K562 (cell line): ENCODE data around the gene HGFAC. TPM values are rescaled to one million over a fixed set of nuclear protein-coding genes. Genes with fewer than 3 reads are reported as not detected.
A peak's percentile ranks its signal among the peaks of the same experiment; 100 is the strongest.

Experiments
- ATF7 ChIP-seq: fragments of 450-650 bp; IDR thresholded peaks from 2 replicates; pipeline ENCODE4 v1.7.1; 2014; ENCODE audit warnings: mild to moderate bottlenecking, moderate library complexity
- NBN ChIP-seq: fragments of 450-650 bp; IDR thresholded peaks from 2 replicates; pipeline ENCODE4 v1.6.1; 2016; ENCODE audit warnings: low read depth, mild to moderate bottlenecking
- NFIC ChIP-seq: fragments of 450-650 bp; IDR thresholded peaks from 2 replicates; pipeline ENCODE4 v1.6.1; 2017; ENCODE audit warnings: mild to moderate bottlenecking, inconsistent platforms
- SMARCE1 ChIP-seq: fragments of 450-650 bp; IDR thresholded peaks from 2 replicates; pipeline ENCODE4 v1.7.1; 2016; ENCODE audit warnings: mild to moderate bottlenecking
- polyA plus RNA-seq, 8 experiments: library from polyadenylated mRNA; depleted of rRNA in 4 of 8; stranded (reverse) in 5 of 8; unstranded in 3 of 8; fragments of >200 nt; fragmentation: Nextera tagmentation in 2 of 8; fragmentation: Illumina TruSeq in 1 of 8; extraction: Ambion mirVana in 2 of 8; extraction: Trizol in 1 of 8; gene quantifications; 2 replicates each; pipeline versions ENCODE4 v1.2.1 to v1.2.3, GENCODE V29; 2011 to 2014; ENCODE audit warnings: inconsistent platforms in 1 of 8, missing spikeins in 1 of 8
- total RNA-seq, 7 experiments: library from RNA; depleted of rRNA in 6 of 7; stranded (reverse); fragments of >200 nt in 6 of 7; fragmentation: Illumina TruSeq in 2 of 7; extraction: Trizol in 2 of 7; gene quantifications; 2 replicates each; pipeline versions ENCODE4 v1.2.1 to v1.2.3, GENCODE V29; 2011 to 2021; ENCODE audit warnings: low replicate concordance in 1 of 7
- TF ChIP-seq, protein P1 (sequence below): sonication (generic); formaldehyde crosslinking; IDR thresholded peaks from 2 replicates; pipeline ENCODE4 v1.9.0; 2022; ENCODE audit warnings: mild to moderate bottlenecking, missing genetic modification reagents
- TF ChIP-seq, protein P2 (sequence below): fragments of 250-450 bp; sonication (Bioruptor Pico); IDR thresholded peaks from 2 replicates; pipeline ENCODE4 v1.8.0; 2022; ENCODE audit warnings: moderate library complexity, mild to moderate bottlenecking, inconsistent platforms
- TF ChIP-seq, protein P3 (sequence below): fragments of 450-650 bp; IDR thresholded peaks from 2 replicates; pipeline ENCODE4 v1.6.1; 2016
- TF ChIP-seq, protein P4 (sequence below): fragments of 450-650 bp; formaldehyde crosslinking; IDR thresholded peaks from 2 replicates; pipeline ENCODE4 v1.4.0; 2020; ENCODE audit warnings: mild to moderate bottlenecking, moderate library complexity
- TF ChIP-seq, protein P5 (sequence below): sonication (generic); formaldehyde crosslinking; IDR thresholded peaks from 2 replicates; pipeline ENCODE4 v1.8.0; 2023; ENCODE audit warnings: missing genetic modification reagents, mild to moderate bottlenecking, borderline replicate concordance
- TF ChIP-seq, protein P6 (sequence below): sonication (generic); formaldehyde crosslinking; IDR thresholded peaks from 2 replicates; pipeline ENCODE4 v1.5.0; 2020; ENCODE audit warnings: missing genetic modification reagents

HGFAC gene
- total and polyA plus RNA-seq, 9 of the 15 experiments (the other 6 are each of a cell fraction or from before 2014, with no cell fraction given), result 0.13 TPM; not detected in 8

DNA sequence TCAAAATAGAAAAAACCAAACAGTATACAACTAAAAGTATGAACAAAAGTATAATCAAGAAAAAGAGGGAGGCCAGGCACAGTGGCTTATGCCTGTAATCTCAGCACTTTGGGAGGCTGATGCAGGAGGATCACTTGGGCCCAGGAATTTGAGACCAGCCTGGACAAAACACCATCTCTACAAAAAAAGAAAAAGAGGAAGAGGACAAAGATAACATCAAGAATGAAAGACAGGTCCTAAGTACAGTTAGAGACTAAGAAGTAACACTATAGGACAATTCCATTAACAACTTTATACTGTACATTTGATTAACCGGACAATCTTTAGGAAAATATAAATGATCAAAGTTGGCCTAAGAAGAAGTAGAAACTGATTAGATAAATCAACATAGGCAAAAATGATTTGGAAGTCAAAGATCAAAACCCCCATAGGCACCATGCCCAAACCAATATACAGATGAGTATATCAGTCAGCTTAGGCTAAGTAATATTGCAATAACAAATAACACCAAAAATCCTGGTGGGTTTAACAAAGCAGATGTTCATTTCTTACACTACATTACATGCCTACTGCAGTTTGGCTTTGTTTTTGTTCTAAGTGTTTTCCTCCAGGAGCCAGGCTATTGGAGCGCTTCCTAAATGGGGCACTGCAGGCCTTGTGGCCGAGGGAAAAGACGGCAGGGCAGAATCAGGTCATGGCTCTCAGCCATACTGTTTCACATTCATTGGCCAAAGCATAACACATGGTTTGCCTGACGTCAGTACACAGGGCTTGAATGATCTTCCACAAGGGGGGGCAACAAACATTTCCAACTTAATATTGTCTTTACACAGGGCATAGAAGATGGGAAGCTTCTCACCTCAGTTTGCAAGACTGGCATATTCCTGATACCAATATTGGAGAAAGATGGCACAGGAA, 42.2 kb upstream of the HGFAC start (continued):
- TF ChIP-seq NFIC, result peak; percentile 31; the same call in 1 of the 2 replicates
- TF ChIP-seq NBN, result no peak
- TF ChIP-seq, protein P1, sequence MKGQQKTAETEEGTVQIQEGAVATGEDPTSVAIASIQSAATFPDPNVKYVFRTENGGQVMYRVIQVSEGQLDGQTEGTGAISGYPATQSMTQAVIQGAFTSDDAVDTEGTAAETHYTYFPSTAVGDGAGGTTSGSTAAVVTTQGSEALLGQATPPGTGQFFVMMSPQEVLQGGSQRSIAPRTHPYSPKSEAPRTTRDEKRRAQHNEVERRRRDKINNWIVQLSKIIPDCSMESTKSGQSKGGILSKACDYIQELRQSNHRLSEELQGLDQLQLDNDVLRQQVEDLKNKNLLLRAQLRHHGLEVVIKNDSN (CRISPR knock-in tag), result peak; percentile 64
- TF ChIP-seq, protein P2, sequence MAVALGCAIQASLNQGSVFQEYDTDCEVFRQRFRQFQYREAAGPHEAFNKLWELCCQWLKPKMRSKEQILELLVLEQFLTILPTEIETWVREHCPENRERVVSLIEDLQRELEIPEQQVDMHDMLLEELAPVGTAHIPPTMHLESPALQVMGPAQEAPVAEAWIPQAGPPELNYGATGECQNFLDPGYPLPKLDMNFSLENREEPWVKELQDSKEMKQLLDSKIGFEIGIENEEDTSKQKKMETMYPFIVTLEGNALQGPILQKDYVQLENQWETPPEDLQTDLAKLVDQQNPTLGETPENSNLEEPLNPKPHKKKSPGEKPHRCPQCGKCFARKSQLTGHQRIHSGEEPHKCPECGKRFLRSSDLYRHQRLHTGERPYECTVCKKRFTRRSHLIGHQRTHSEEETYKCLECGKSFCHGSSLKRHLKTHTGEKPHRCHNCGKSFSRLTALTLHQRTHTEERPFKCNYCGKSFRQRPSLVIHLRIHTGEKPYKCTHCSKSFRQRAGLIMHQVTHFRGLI (CRISPR knock-in tag), result no peak
- TF ChIP-seq, protein P3, sequence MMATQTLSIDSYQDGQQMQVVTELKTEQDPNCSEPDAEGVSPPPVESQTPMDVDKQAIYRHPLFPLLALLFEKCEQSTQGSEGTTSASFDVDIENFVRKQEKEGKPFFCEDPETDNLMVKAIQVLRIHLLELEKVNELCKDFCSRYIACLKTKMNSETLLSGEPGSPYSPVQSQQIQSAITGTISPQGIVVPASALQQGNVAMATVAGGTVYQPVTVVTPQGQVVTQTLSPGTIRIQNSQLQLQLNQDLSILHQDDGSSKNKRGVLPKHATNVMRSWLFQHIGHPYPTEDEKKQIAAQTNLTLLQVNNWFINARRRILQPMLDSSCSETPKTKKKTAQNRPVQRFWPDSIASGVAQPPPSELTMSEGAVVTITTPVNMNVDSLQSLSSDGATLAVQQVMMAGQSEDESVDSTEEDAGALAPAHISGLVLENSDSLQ, result peak; percentile 64
- peak; percentile 48; the same call in 1 of the 2 replicates for TF ChIP-seq SMARCE1
- TF ChIP-seq, protein P4, sequence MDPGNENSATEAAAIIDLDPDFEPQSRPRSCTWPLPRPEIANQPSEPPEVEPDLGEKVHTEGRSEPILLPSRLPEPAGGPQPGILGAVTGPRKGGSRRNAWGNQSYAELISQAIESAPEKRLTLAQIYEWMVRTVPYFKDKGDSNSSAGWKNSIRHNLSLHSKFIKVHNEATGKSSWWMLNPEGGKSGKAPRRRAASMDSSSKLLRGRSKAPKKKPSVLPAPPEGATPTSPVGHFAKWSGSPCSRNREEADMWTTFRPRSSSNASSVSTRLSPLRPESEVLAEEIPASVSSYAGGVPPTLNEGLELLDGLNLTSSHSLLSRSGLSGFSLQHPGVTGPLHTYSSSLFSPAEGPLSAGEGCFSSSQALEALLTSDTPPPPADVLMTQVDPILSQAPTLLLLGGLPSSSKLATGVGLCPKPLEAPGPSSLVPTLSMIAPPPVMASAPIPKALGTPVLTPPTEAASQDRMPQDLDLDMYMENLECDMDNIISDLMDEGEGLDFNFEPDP (CRISPR knock-in tag), result no peak
- TF ChIP-seq, protein P5, sequence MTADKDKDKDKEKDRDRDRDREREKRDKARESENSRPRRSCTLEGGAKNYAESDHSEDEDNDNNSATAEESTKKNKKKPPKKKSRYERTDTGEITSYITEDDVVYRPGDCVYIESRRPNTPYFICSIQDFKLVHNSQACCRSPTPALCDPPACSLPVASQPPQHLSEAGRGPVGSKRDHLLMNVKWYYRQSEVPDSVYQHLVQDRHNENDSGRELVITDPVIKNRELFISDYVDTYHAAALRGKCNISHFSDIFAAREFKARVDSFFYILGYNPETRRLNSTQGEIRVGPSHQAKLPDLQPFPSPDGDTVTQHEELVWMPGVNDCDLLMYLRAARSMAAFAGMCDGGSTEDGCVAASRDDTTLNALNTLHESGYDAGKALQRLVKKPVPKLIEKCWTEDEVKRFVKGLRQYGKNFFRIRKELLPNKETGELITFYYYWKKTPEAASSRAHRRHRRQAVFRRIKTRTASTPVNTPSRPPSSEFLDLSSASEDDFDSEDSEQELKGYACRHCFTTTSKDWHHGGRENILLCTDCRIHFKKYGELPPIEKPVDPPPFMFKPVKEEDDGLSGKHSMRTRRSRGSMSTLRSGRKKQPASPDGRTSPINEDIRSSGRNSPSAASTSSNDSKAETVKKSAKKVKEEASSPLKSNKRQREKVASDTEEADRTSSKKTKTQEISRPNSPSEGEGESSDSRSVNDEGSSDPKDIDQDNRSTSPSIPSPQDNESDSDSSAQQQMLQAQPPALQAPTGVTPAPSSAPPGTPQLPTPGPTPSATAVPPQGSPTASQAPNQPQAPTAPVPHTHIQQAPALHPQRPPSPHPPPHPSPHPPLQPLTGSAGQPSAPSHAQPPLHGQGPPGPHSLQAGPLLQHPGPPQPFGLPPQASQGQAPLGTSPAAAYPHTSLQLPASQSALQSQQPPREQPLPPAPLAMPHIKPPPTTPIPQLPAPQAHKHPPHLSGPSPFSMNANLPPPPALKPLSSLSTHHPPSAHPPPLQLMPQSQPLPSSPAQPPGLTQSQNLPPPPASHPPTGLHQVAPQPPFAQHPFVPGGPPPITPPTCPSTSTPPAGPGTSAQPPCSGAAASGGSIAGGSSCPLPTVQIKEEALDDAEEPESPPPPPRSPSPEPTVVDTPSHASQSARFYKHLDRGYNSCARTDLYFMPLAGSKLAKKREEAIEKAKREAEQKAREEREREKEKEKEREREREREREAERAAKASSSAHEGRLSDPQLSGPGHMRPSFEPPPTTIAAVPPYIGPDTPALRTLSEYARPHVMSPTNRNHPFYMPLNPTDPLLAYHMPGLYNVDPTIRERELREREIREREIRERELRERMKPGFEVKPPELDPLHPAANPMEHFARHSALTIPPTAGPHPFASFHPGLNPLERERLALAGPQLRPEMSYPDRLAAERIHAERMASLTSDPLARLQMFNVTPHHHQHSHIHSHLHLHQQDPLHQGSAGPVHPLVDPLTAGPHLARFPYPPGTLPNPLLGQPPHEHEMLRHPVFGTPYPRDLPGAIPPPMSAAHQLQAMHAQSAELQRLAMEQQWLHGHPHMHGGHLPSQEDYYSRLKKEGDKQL, result no peak
- TF ChIP-seq ATF7, result peak; percentile 27; the same call in 1 of the 2 replicates
- TF ChIP-seq, protein P6, sequence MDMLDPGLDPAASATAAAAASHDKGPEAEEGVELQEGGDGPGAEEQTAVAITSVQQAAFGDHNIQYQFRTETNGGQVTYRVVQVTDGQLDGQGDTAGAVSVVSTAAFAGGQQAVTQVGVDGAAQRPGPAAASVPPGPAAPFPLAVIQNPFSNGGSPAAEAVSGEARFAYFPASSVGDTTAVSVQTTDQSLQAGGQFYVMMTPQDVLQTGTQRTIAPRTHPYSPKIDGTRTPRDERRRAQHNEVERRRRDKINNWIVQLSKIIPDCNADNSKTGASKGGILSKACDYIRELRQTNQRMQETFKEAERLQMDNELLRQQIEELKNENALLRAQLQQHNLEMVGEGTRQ (CRISPR knock-in tag), result peak; percentile 51
